Measurements from ENCODE around the gene BOLL. TPM values are rescaled to one million over a fixed set of nuclear protein-coding genes. Genes with fewer than 3 reads are reported as not detected.
A peak's percentile ranks its signal among the peaks of the same experiment; 100 is the strongest.

BOLL gene
- total RNA-seq, 2 experiments from 2014 or later = not detected

- ChIA-PET POLR2A (no interaction called here), CTCF (ENCODE audit: unreplicated experiment) (no interaction called here)
- H3K4me2 ChIP-seq (ENCODE audit: low read length) = no peak overlapping the region
- no peak overlapping the region for H3K27ac ChIP-seq (ENCODE audit: low read depth, low read length, poor library complexity, severe bottlenecking)
- no peaks in the 10 kb centered on the region for H3K79me2 ChIP-seq (ENCODE audit: insufficient read depth, low read depth, low read length)
- TF ChIP-seq CTCF (conservative IDR thresholded peaks at IDR 0.05; ENCODE audit: low read length) = peak; percentile 86
- TF ChIP-seq EZH2phosphoT487 (IDR thresholded peaks at IDR 0.05; ENCODE audit: borderline replicate concordance, low read depth, low read length) = no peak
- DNase-seq (ENCODE audit: low spot score) = peak; percentile 55
- no peaks in the 10 kb centered on the region for H3K9me3 ChIP-seq (ENCODE audit: low read length)
- H3K4me1 ChIP-seq (ENCODE audit: insufficient read depth, low read length, poor library complexity, severe bottlenecking) = peaks cover 4% of the 10 kb centered on the region
- intact Hi-C loops (cut with micrococcal nuclease; ENCODE audit: unreplicated experiment) = loop anchor here (1.0 to 5.0 kb wide), 2 partner anchors 249 to 493 kb away; no protein-coding TSS in a partner anchor
- H3K9me2 ChIP-seq (ENCODE audit: insufficient read depth, low read length) = no peaks in the 10 kb centered on the region
- no peaks in the 10 kb centered on the region for H3K36me3 ChIP-seq (ENCODE audit: insufficient read depth, low read length)
- no peak overlapping the region for H3K4me3 ChIP-seq (ENCODE audit: low read depth, low read length, poor library complexity, severe bottlenecking)
- H2AFZ ChIP-seq (ENCODE audit: low read length) = no peak overlapping the region
- BruUV-seq (replicated peaks) = no TSS peak
- no peaks in the 10 kb centered on the region for H4K20me1 ChIP-seq (ENCODE audit: insufficient read depth, low read length)
Observed at GRCh38 chr2:197803033-197803444, 17.9 kb upstream of the BOLL start.

- Histone ChIP-seq H3K79me2 (ENCODE audit: insufficient read depth, low read depth, low read length) (no peaks in the 10 kb centered on the region), H3K4me1 (ENCODE audit: insufficient read depth, low read length, poor library complexity, severe bottlenecking) (peaks cover 4% of the 10 kb centered on the region), H2AFZ (ENCODE audit: low read length) (no peak overlapping the region), H3K4me2 (ENCODE audit: low read length) (no peak overlapping the region), H3K9me2 (ENCODE audit: insufficient read depth, low read length) (no peaks in the 10 kb centered on the region), H3K9me3 (ENCODE audit: low read length) (no peaks in the 10 kb centered on the region), H4K20me1 (ENCODE audit: insufficient read depth, low read length) (no peaks in the 10 kb centered on the region), H3K4me3 (ENCODE audit: low read depth, low read length, poor library complexity, severe bottlenecking) (no peak overlapping the region), H3K36me3 (ENCODE audit: insufficient read depth, low read length) (no peaks in the 10 kb centered on the region), H3K27ac (ENCODE audit: low read depth, low read length, poor library complexity, severe bottlenecking) (no peak overlapping the region)
- TF ChIP-seq EZH2phosphoT487 (IDR thresholded peaks at IDR 0.05; ENCODE audit: borderline replicate concordance, low read depth, low read length) (no peak), CTCF (conservative IDR thresholded peaks at IDR 0.05; ENCODE audit: low read length) (no peak)
- intact Hi-C loops (cut with micrococcal nuclease; ENCODE audit: unreplicated experiment) = loop anchor here (5.0 kb wide), 1 partner anchor 251 kb away; no protein-coding TSS in a partner anchor
- DNase-seq (ENCODE audit: low spot score) = no peak
- BruUV-seq (replicated peaks) = no TSS peak
- ChIA-PET CTCF (ENCODE audit: unreplicated experiment) (no interaction called here), POLR2A (interaction anchor here (0.5 to 0.7 kb wide), 2 partner anchors 395 to 496 kb away, joined by 3 to 5 read pairs; no protein-coding TSS in a partner anchor)
Observed at GRCh38 chr2:197801033-197801432, 15.9 kb upstream of the BOLL start.

- no peaks in the 10 kb centered on the region for H3K9me3 ChIP-seq (ENCODE audit: low read length)
- intact Hi-C loops (cut with micrococcal nuclease; ENCODE audit: unreplicated experiment) = loop anchor here (5.0 kb wide), 1 partner anchor 252 kb away; no protein-coding TSS in a partner anchor
- POLR2A ChIA-PET = no interaction called here
Observed at GRCh38 chr2:197800091-197800490, 15.0 kb upstream of the BOLL start.

More at GRCh38 chr2:197800091-197800490, 15.0 kb upstream of the BOLL start:
- H3K4me1 ChIP-seq (ENCODE audit: insufficient read depth, low read length, poor library complexity, severe bottlenecking) = peaks cover 4% of the 10 kb centered on the region
- BruUV-seq (replicated peaks) = no TSS peak
- H3K9me2 ChIP-seq (ENCODE audit: insufficient read depth, low read length) = no peaks in the 10 kb centered on the region
- H3K36me3 ChIP-seq (ENCODE audit: insufficient read depth, low read length) = no peaks in the 10 kb centered on the region
- no peaks in the 10 kb centered on the region for H4K20me1 ChIP-seq (ENCODE audit: insufficient read depth, low read length)
- no peak overlapping the region for H2AFZ ChIP-seq (ENCODE audit: low read length)
- no peak overlapping the region for H3K4me3 ChIP-seq (ENCODE audit: low read depth, low read length, poor library complexity, severe bottlenecking)
- H3K4me2 ChIP-seq (ENCODE audit: low read length) = no peak overlapping the region
- no peaks in the 10 kb centered on the region for H3K79me2 ChIP-seq (ENCODE audit: insufficient read depth, low read depth, low read length)
- CTCF ChIA-PET (ENCODE audit: unreplicated experiment) = no interaction called here
- DNase-seq (ENCODE audit: low spot score) = no peak
- no peak overlapping the region for H3K27ac ChIP-seq (ENCODE audit: low read depth, low read length, poor library complexity, severe bottlenecking)
- TF ChIP-seq CTCF (conservative IDR thresholded peaks at IDR 0.05; ENCODE audit: low read length) (no peak), EZH2phosphoT487 (IDR thresholded peaks at IDR 0.05; ENCODE audit: borderline replicate concordance, low read depth, low read length) (no peak)

Data from OCI-LY7 (cell line).